ENCODE results near the gene POLR3H. TPM values are rescaled to one million over a fixed set of nuclear protein-coding genes. Genes with fewer than 3 reads are reported as not detected.
"Not testable (repeated sequence)": the region's sequence is repeated elsewhere in the genome, so short reads cannot be mapped to it uniquely, and the experiment has no call there.

Gene POLR3H
- total and polyA plus RNA-seq, 2 donors, result 12.8 to 25.1 TPM

DNA sequence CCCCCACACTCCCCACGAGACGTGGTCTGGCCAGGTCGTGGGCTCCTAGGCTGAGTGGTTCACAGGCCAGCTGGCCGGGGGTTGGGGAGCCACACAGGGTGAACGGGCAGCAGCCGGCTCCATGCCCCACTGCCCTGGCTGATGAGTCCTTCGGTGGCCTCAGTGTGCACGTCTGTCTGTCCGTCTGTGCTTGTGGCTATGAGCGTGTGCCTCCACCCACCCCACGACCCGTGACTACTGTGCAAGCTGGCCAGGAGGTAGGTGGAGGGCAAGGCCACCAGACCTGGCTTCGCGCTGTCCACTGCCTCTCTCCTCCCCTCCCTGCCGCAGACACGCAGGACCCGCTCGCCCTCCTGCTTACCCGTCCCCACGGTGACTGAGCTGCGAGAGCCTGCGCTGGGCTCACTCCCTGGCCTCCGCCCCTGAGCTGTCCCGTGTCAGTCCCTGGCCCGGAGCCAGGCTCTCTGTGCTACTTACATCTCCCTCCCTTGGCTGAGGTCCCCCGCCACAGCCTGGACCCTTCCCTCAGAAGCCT lies 30.6 kb upstream of the POLR3H start:
- no peak overlapping the region for H3K4me3 ChIP-seq (ENCODE audit: low read depth, low read length)

DNA sequence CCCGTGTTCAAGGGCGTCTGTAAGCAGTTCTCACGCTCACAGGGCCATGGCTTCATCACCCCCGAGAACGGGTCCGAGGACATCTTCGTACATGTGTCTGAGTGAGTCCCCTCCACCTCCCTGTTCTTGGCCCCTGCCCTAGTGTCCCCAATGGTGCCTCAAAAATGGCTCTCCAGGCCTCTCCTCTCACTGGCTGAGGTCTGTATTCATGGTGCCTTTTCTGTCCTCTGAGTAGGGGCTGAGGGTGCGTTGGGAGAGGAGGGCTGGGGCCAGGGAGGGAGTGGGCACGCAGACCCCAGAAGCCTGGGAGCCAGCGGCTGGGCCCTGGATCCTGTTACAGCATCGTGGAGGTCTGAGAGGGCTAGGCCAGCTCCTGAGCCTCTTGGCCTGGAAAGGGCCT lies 29.4 kb upstream of the POLR3H start:
- H3K27ac ChIP-seq (ENCODE audit: low read depth), result no peak overlapping the region
- 86% methylated on average over 11 of the region's 11 CpGs for WGBS

More for the DNA sequence above, 30.6 kb upstream of the POLR3H start:
- 51% methylated on average over 26 of the region's 26 CpGs for WGBS
- no peaks in the 10 kb centered on the region for H3K4me1 ChIP-seq (ENCODE audit: insufficient read depth)
- no peaks in the 10 kb centered on the region for H3K36me3 ChIP-seq (ENCODE audit: insufficient read depth)
- H3K27ac ChIP-seq (ENCODE audit: low read depth), result no peak overlapping the region
- DNase-seq (ENCODE audit: extremely low spot score), result no peak

GRCh38 chr22:41572305-41572704 lies 28.0 kb upstream of the POLR3H start:
- not testable (repeated sequence) for H3K36me3 ChIP-seq (ENCODE audit: insufficient read depth); H3K4me3 ChIP-seq (ENCODE audit: low read depth, low read length); H3K4me1 ChIP-seq (ENCODE audit: insufficient read depth); DNase-seq (ENCODE audit: extremely low spot score); H3K27ac ChIP-seq (ENCODE audit: low read depth)
- 94% methylated on average over 3 of the region's 3 CpGs for WGBS

More for the DNA sequence above, 29.4 kb upstream of the POLR3H start:
- no peak for DNase-seq (ENCODE audit: extremely low spot score)
- Histone ChIP-seq H3K4me3 (ENCODE audit: low read depth, low read length) (no peak overlapping the region), H3K36me3 (ENCODE audit: insufficient read depth) (no peaks in the 10 kb centered on the region), H3K4me1 (ENCODE audit: insufficient read depth) (no peaks in the 10 kb centered on the region)

DNA sequence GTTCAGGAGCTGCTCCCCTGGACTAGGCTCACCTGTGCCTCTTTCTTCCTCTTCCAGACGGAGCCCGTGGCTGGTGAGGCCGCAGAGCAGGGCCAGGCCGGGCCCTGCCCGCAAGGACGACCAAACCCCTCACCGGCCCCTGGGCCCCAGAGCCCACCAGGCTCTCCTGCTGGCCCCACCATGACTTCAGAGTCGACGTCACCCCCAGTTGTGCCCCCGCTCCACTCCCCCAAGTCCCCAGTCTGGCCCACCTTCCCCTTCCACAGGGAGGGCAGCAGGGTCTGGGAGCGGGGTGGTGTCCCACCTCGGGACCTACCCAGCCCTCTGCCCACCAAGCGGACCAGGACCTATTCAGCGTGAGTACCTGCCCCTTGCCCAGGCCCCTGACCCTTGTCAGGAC lies 27.5 kb upstream of the POLR3H start:
- Histone ChIP-seq H3K36me3 (ENCODE audit: insufficient read depth) (no peaks in the 10 kb centered on the region), H3K4me3 (ENCODE audit: low read depth, low read length) (no peak overlapping the region), H3K4me1 (ENCODE audit: insufficient read depth) (no peaks in the 10 kb centered on the region), H3K27ac (ENCODE audit: low read depth) (no peak overlapping the region)
- WGBS, result 95% methylated on average over 14 of the region's 14 CpGs
- no peak for DNase-seq (ENCODE audit: extremely low spot score)

DNA sequence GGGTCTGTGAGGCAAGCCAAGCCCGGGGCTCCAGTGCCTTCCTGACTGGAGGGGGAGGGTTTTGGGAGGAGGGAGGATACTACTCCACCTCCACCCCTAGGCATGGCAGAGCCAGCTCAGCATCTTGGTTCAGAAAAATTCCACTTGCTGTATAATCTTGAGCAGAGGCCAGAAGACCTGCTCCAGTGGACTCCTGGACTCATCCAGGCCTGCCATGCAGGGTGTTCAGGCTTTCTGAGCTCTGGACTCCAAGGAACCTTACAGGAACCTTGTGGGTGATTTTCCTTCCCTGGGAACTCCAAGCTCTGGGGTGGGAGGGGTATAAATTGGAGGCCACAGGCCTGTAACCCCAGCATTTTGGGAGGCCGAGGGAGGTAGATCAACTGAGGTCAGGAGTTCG lies 26.0 kb upstream of the POLR3H start:
- Histone ChIP-seq H3K4me3 (ENCODE audit: low read depth, low read length) (no peak overlapping the region), H3K27ac (ENCODE audit: low read depth) (no peak overlapping the region), H3K4me1 (ENCODE audit: insufficient read depth) (no peaks in the 10 kb centered on the region), H3K36me3 (ENCODE audit: insufficient read depth) (no peaks in the 10 kb centered on the region)
- DNase-seq (ENCODE audit: extremely low spot score), result no peak
- WGBS, result 76% methylated on average over 3 of the region's 3 CpGs

DNA sequence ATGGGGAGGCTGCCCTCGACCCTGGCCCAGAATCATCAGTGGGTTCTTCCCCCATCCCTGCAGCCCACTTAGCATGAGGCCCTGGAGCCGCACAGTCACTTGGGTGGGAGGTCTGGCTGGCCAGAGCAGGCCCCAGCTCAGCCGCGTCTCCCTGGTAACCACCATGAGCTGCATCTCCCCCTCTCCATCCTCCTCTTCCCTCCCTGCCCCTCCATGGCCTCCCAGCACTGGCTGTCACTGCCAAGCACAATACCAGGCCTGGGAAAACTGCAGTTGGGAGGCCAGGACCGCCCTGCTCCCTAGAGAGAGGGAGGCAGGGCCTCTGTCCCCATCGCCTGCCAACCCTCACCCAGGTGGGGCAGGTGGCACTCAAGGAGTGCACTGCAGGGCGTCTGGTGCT lies 24.5 kb upstream of the POLR3H start:
- H3K4me3 ChIP-seq (ENCODE audit: low read depth, low read length), result no peak overlapping the region
- no peaks in the 10 kb centered on the region for H3K4me1 ChIP-seq (ENCODE audit: insufficient read depth)
- H3K36me3 ChIP-seq (ENCODE audit: insufficient read depth), result no peaks in the 10 kb centered on the region
- WGBS, result 80% methylated on average over 7 of the region's 7 CpGs
- no peak overlapping the region for H3K27ac ChIP-seq (ENCODE audit: low read depth)
- DNase-seq (ENCODE audit: extremely low spot score), result no peak

- no peak overlapping the region for H3K27ac ChIP-seq (ENCODE audit: low read depth)
- no peak overlapping the region for H3K4me3 ChIP-seq (ENCODE audit: low read depth, low read length)
- no peaks in the 10 kb centered on the region for H3K36me3 ChIP-seq (ENCODE audit: insufficient read depth)
- WGBS, result 64% methylated on average over 3 of the region's 3 CpGs
- no peaks in the 10 kb centered on the region for H3K4me1 ChIP-seq (ENCODE audit: insufficient read depth)
- DNase-seq (ENCODE audit: extremely low spot score), result no peak
Measured at GRCh38 chr22:41567512-41567768, 23.2 kb upstream of the POLR3H start.

DNA sequence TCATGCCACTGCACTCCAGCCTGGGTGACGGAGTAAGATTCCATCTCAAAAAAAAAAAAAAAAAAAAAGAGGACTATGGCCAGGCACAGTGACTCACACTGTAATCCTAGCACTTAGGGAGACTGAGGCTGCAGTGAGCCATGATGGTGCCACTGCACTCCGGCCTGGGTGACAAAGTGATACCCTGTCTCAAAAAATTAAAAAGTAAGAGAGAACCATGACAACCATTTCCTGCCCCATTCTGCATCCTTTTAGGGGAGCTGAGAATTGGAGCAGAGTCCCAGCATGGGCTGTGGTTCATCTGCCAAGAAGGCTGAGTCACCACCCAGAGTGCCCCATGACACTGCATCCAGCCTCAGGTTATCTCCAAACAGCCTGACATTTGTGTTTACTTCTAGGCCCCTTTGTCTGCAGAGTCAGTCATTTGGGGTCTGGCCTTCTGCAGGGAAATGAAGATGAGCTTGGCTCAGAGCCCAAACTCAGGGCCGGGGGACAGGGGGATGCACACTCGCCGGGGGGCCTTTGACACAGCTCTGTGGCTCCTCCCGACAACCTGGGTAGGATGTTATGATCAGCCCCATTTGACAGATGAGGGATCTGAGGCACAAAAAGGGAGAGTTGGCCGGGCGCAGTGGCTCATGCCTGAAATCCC lies 21.3 kb upstream of the POLR3H start:
- no peaks in the 10 kb centered on the region for H3K4me1 ChIP-seq (ENCODE audit: insufficient read depth)
- WGBS, result 38% methylated on average over 8 of the region's 8 CpGs
- no peaks in the 10 kb centered on the region for H3K36me3 ChIP-seq (ENCODE audit: insufficient read depth)
- no peak for DNase-seq (ENCODE audit: extremely low spot score)
- peak overlapping the region; percentile 14 for H3K27ac ChIP-seq (ENCODE audit: low read depth)
- no peak overlapping the region for H3K4me3 ChIP-seq (ENCODE audit: low read depth, low read length)

DNA sequence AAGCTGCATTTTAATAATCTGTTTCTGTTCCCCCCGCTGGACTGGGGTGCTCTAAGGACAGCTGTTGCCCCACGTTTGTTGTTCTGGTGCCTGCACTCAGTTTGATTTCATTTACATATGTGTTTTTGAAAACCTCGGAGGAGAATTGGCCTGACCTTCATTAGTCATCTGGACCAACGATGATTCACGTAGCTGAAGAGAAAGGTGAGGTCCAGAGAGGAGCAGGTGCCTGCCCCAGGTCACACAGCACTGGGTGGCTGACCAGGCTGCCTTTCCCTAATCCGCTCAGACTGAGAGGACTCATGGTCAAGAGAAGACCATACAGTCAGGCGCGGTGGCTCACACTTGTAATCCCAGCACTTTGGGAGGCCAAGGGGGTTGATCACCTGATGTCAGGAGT lies 20.3 kb upstream of the POLR3H start:
- Histone ChIP-seq H3K4me1 (ENCODE audit: insufficient read depth) (no peaks in the 10 kb centered on the region), H3K4me3 (ENCODE audit: low read depth, low read length) (no peak overlapping the region), H3K36me3 (ENCODE audit: insufficient read depth) (no peaks in the 10 kb centered on the region), H3K27ac (ENCODE audit: low read depth) (no peak overlapping the region)
- 89% methylated on average over 8 of the region's 8 CpGs for WGBS
- DNase-seq (ENCODE audit: extremely low spot score), result no peak

GRCh38 chr22:41563051-41563711 lies 18.9 kb upstream of the POLR3H start:
- H3K36me3 ChIP-seq (ENCODE audit: insufficient read depth), result no peaks in the 10 kb centered on the region
- DNase-seq (ENCODE audit: extremely low spot score), result no peak
- no peak overlapping the region for H3K4me3 ChIP-seq (ENCODE audit: low read depth, low read length)
- H3K4me1 ChIP-seq (ENCODE audit: insufficient read depth), result no peaks in the 10 kb centered on the region
- peak overlapping the region; percentile 59 for H3K27ac ChIP-seq (ENCODE audit: low read depth)
- 21% methylated on average over 10 of the region's 10 CpGs for WGBS

DNA sequence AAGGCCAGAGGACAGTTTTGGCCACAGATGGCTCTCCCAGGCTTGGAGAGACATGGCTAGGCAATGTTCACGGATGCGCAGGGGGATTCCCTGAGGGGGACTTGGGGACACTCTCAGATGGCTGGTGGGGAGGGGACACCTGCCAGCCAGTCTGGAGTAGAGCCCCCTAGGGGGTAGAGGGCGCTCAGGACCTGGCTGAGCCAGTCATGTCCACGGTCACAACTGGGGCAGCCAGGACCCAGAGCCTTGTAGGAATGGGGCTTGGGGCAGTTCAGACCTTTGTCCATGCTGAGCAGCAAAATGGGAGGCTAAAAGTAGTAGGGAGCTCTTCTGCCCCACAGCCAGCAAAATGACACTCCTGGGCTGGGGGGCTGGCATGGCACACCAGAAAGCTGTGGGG lies 18.2 kb upstream of the POLR3H start:
- no peak for DNase-seq (ENCODE audit: extremely low spot score)
- Histone ChIP-seq H3K27ac (ENCODE audit: low read depth) (peak overlapping the region; percentile 59), H3K4me1 (ENCODE audit: insufficient read depth) (no peaks in the 10 kb centered on the region), H3K36me3 (ENCODE audit: insufficient read depth) (no peaks in the 10 kb centered on the region), H3K4me3 (ENCODE audit: low read depth, low read length) (no peak overlapping the region)
- 83% methylated on average over 4 of the region's 4 CpGs for WGBS

DNA sequence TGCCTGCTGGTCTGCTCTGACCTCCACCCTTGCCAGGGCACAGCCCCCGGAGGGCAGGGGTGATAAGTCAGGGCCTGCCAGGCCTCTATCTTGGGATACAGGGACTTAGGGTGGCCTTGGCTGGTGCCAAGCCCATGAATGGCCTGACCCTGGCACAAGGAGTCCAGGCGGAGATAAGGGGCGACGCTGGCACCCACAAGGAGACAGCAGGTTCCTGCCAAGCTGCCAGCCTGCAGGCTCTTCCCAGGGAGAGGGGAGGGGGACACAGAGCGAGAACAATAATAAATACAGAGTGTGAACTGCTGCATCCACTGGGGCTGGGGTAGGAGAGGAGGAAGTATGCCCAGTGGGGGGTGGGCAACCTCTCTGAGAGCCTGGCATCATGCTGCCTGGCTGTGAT lies 17.5 kb upstream of the POLR3H start:
- Histone ChIP-seq H3K4me3 (ENCODE audit: low read depth, low read length) (peak overlapping the region; percentile 43), H3K27ac (ENCODE audit: low read depth) (peak overlapping the region; percentile 15), H3K4me1 (ENCODE audit: insufficient read depth) (no peaks in the 10 kb centered on the region), H3K36me3 (ENCODE audit: insufficient read depth) (no peaks in the 10 kb centered on the region)
- no peak for DNase-seq (ENCODE audit: extremely low spot score)
- WGBS, result 68% methylated on average over 5 of the region's 5 CpGs

- 28% methylated on average over 10 of the region's 10 CpGs for WGBS
- no peak for DNase-seq (ENCODE audit: extremely low spot score)
- Histone ChIP-seq H3K4me3 (ENCODE audit: low read depth, low read length) (peak overlapping the region; percentile 43), H3K4me1 (ENCODE audit: insufficient read depth) (no peaks in the 10 kb centered on the region), H3K27ac (ENCODE audit: low read depth) (peak overlapping the region; percentile 74), H3K36me3 (ENCODE audit: insufficient read depth) (no peaks in the 10 kb centered on the region)
Measured at GRCh38 chr22:41561335-41561734, 17.1 kb upstream of the POLR3H start.

- H3K27ac ChIP-seq (ENCODE audit: low read depth), result no peak overlapping the region
- no peaks in the 10 kb centered on the region for H3K36me3 ChIP-seq (ENCODE audit: insufficient read depth)
- no peak for DNase-seq (ENCODE audit: extremely low spot score)
- no peak overlapping the region for H3K4me3 ChIP-seq (ENCODE audit: low read depth, low read length)
- WGBS, result 66% methylated on average over 6 of the region's 6 CpGs
- no peaks in the 10 kb centered on the region for H3K4me1 ChIP-seq (ENCODE audit: insufficient read depth)
Measured at GRCh38 chr22:41560095-41560471, 15.8 kb upstream of the POLR3H start.
